ENCODE data around the gene BAG3. TPM values are rescaled to one million over a fixed set of nuclear protein-coding genes. Genes with fewer than 3 reads are reported as not detected.

The BAG3 gene
- total and polyA plus RNA-seq, 2 donors from 2014 or later: 42.0 to 54.9 TPM

DNA sequence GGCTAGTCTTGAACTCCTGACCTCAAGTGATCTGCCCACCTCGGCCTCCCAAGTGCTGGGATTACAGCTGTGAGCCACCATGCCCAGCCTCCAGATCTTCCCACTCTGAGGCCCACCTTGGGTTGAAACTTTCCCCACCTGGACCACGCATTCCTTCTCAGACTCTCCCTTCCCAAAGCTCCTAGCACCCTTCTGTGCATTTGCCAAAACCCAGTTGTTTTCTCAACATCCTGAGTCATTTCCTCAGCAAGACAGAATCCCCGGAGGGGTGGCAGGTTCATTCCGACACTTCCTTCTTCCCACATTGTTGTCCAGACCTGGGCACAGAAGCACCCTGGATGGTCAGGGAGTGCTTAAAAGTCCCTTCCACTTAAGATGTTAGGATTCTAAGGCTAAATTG is 28.9 kb downstream of the BAG3 start:
- H3K4me3 ChIP-seq (ENCODE audit: low read length in 3 of 3): no peak overlapping the region

DNA sequence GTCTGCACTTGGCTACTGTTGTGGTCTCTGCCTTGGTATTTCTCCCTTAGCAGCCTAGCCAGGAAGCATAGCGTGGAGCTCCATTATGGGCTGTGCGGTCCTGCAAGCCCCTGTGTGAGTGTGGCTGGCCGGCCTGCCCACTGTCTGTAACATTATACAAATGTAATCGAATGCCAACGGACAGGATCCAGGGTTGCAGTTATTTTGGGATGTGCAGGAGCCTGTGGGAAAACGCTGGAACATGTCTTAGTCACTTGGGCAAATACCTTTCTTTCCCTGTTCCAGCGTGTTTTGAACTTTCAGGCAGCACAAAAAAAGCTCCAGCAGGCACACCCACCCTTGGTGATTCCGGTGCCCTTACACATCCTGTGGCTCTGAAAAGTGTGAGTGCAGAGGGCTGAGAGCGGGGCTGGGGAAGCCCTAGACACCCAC is 29.5 kb downstream of the BAG3 start:
- peak in 2 of 5 donors; percentile 40 to 45 for DNase-seq
- intact Hi-C loops (cut with DNase I): no loop called here

More for the DNA sequence above, 28.9 kb downstream of the BAG3 start:
- no peak for TF ChIP-seq CTCF (IDR thresholded peaks at IDR 0.05; ENCODE audit: borderline replicate concordance, extremely low read depth, insufficient read depth)
- H3K9me3 ChIP-seq (ENCODE audit: control insufficient read depth in 2 of 3, insufficient read depth in 1 of 3, low read length in 3 of 3): no peaks in the 10 kb centered on the region
- intact Hi-C loops (cut with DNase I): no loop called here
- no peak for FAIRE-seq
- peaks cover 0 to 5% (median 0%) of the 10 kb centered on the region in 3 donors for H3K4me1 ChIP-seq (ENCODE audit: control insufficient read depth in 2 of 3, insufficient read depth in 2 of 3, low read depth in 1 of 3, low read length in 3 of 3)
- H3K27ac ChIP-seq (ENCODE audit: low read depth in 2 of 2, low read length in 2 of 2): no peak overlapping the region
- peaks cover 0 to 25% (median 10%) of the 10 kb centered on the region in 3 donors for H3K36me3 ChIP-seq (ENCODE audit: control insufficient read depth in 2 of 3, insufficient read depth in 3 of 3, low read length in 3 of 3)
- no peak for DNase-seq
- H3K27me3 ChIP-seq (ENCODE audit: control insufficient read depth, insufficient read depth, low read length): no peaks in the 10 kb centered on the region
- no peak overlapping the region for H3K9ac ChIP-seq (ENCODE audit: low read length in 3 of 3)

GRCh38 chr10:119686465-119687191 is 35.4 kb downstream of the BAG3 start:
- DNase-seq (peak; percentile 84 to 93 (median 86)), FAIRE-seq (no peak)
- Histone ChIP-seq H3K27me3 (ENCODE audit: control insufficient read depth, insufficient read depth, low read length) (no peaks in the 10 kb centered on the region), H3K4me3 (ENCODE audit: low read length in 3 of 3) (peak overlapping the region; percentile 35 to 54 (median 44)), H3K27ac (ENCODE audit: low read depth in 2 of 2, low read length in 2 of 2) (peak overlapping the region in 1 of 2 donors; percentile 18), H3K9me3 (ENCODE audit: control insufficient read depth in 2 of 3, insufficient read depth in 1 of 3, low read length in 3 of 3) (no peaks in the 10 kb centered on the region), H3K9ac (ENCODE audit: low read length in 3 of 3) (peak overlapping the region; percentile 24 to 62 (median 34)), H3K4me1 (ENCODE audit: control insufficient read depth in 2 of 3, insufficient read depth in 2 of 3, low read depth in 1 of 3, low read length in 3 of 3) (peaks cover 0 to 2% (median 0%) of the 10 kb centered on the region in 3 donors), H3K36me3 (ENCODE audit: control insufficient read depth in 2 of 3, insufficient read depth in 3 of 3, low read length in 3 of 3) (no peaks in the 10 kb centered on the region)
- peak; percentile 93 for TF ChIP-seq CTCF (IDR thresholded peaks at IDR 0.05; ENCODE audit: borderline replicate concordance, extremely low read depth, insufficient read depth)
- intact Hi-C loops (cut with DNase I): no loop called here

More for the DNA sequence above, 29.5 kb downstream of the BAG3 start:
- H3K4me3 ChIP-seq (ENCODE audit: low read length in 3 of 3): no peak overlapping the region
- no peak overlapping the region for H3K9ac ChIP-seq (ENCODE audit: low read length in 3 of 3)
- no peak for FAIRE-seq
- H3K4me1 ChIP-seq (ENCODE audit: control insufficient read depth in 2 of 3, insufficient read depth in 2 of 3, low read depth in 1 of 3, low read length in 3 of 3): peaks cover 0 to 5% (median 0%) of the 10 kb centered on the region in 3 donors
- no peak for TF ChIP-seq CTCF (IDR thresholded peaks at IDR 0.05; ENCODE audit: borderline replicate concordance, extremely low read depth, insufficient read depth)
- H3K27me3 ChIP-seq (ENCODE audit: control insufficient read depth, insufficient read depth, low read length): no peaks in the 10 kb centered on the region
- no peak overlapping the region for H3K27ac ChIP-seq (ENCODE audit: low read depth in 2 of 2, low read length in 2 of 2)
- H3K36me3 ChIP-seq (ENCODE audit: control insufficient read depth in 2 of 3, insufficient read depth in 3 of 3, low read length in 3 of 3): peaks cover 0 to 22% (median 10%) of the 10 kb centered on the region in 3 donors
- H3K9me3 ChIP-seq (ENCODE audit: control insufficient read depth in 2 of 3, insufficient read depth in 1 of 3, low read length in 3 of 3): no peaks in the 10 kb centered on the region

All from kidney (tissue), 14 donors.